T1000 (cell line): ENCODE results near the gene SIAE.
A peak's percentile ranks its signal among the peaks of the same experiment; 100 is the strongest.

Experiments
- DNase-seq: peaks from one replicate; lab custom pipeline; 2025; ENCODE audit warnings: mixed read lengths; lab: John Stamatoyannopoulos, UW

SIAE gene

GRCh38 chr11:124673333-124674167 lies at the start of gene SIAE, which contains the start of gene SPA17:
Gene SIAE (minus strand): TSS chr11:124673739. CDS start chr11:124673708, 31 bp downstream.
Gene SPA17 (plus strand): TSS chr11:124673904. CDS start chr11:124675265, 1,361 bp downstream.
- DNase-seq, result peak; percentile 76

DNA sequence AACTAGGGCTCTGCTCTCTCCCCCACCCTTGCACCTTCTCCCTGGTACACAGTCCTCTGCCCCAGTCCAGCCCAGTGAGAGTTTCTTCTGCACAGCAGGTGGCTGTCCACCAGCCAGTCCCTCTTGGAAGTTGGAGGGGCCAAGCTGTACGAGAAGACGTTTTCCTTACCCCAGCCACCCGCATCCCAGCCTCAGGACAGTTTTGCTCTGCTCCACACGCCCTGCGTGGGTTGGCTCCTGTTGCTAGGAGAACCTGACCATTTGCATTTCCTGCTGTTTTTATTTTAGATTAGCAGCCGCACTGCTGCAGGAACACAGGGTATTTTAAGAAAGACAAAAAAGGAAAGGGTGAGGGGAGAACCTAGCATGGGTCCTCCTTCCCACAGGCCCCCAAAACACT lies 48.6 kb upstream of the SIAE start:
- no peak for DNase-seq

GRCh38 chr11:124719534-124719933 lies 46.0 kb upstream of the SIAE start:
- no peak for DNase-seq

GRCh38 chr11:124718801-124719200 lies 45.3 kb upstream of the SIAE start:
- no peak for DNase-seq

GRCh38 chr11:124717786-124718651 lies 44.5 kb upstream of the SIAE start:
- peak; percentile 6 for DNase-seq

GRCh38 chr11:124717421-124717785 lies 43.9 kb upstream of the SIAE start:
- DNase-seq, result no peak

GRCh38 chr11:124716591-124716990 lies 43.1 kb upstream of the SIAE start:
- DNase-seq, result no peak

GRCh38 chr11:124712392-124712791 lies 38.9 kb upstream of the SIAE start:
- no peak for DNase-seq

DNA sequence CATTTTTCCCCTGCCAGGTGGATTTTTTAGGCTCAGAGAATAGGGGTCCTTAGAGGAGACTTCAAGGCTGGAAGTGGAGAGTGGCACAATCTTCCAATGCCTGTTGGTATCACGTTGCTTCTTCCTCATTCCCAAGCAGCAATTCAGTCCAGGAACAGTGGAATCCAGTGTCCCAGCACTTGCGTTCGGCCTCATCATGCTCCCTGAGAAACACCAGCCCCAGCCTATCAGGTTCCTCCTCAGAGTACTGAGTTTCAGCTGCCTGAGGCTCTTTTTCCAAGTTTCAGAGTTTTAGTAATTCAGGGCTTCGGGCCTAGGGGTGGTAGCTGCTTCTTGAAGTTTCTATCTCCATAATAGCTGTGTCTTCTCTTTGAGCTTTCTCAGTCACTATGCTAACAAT lies 34.3 kb upstream of the SIAE start:
- no peak for DNase-seq

DNA sequence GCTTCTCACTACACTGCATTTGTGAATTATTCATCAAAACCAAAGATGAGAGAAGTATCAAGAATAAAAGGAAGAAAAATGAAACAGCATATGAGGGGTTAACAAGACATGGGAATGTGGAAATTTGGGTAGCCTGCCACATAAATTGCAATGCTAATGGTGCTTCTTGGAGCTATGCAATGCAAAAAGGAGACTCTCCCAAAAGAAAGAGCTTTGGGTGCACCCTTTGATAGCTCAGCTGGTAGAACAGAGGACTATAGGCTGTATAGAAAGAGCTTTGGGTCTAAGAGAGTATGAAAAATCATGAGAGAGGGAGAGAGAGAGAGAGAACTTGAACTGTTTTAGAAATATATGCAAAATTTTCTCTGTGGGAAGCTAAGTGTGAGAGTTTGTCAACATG lies 26.5 kb upstream of the SIAE start:
- DNase-seq, result no peak

- DNase-seq, result no peak
Measured at GRCh38 chr11:124699547-124699946, 26.0 kb upstream of the SIAE start.

GRCh38 chr11:124693142-124693541 lies 19.6 kb upstream of the SIAE start:
- no peak for DNase-seq

DNA sequence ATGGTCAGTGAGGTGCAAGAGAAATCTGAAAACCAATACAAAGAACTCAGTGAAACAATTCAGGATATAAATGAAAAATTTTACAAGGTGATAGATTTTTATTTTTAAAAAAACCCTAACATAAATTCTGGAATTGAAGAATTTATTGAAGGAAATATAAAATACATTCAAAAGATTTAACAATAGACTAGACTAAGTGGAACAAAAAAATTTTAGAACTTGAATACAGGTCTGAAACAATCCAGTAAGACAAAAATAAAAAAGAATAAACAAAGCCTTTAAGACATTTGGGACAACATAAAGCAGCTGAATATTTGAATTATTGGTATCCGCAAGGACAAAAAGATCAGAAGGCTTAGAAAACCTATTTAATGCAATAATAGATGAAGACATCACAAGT lies 8.9 kb upstream of the SIAE start:
- DNase-seq, result no peak

- no peak for DNase-seq
Measured at GRCh38 chr11:124681421-124681820, 7.9 kb upstream of the SIAE start.

- DNase-seq, result no peak
Measured at GRCh38 chr11:124678416-124678815, 4.9 kb upstream of the SIAE start.

DNA sequence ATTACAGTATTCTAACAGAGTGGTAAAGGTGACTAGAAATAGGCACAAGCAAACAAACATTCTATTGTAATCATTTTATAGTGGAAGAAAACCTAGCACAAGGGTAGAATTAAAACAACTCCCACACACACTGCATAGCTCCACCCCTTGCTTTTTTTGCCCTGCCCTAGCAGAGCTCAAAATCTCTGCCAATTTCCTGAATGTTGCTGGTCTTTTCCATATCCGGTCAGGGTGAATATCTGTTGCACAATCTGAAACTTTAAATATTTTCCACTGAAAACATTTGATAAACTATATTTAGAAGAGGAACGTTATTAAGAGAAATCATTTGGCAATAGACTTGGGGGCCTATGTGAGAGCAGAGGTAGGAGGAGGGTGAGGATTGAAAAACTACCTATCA lies 2.8 kb upstream of the SIAE start:
- DNase-seq, result no peak

DNA sequence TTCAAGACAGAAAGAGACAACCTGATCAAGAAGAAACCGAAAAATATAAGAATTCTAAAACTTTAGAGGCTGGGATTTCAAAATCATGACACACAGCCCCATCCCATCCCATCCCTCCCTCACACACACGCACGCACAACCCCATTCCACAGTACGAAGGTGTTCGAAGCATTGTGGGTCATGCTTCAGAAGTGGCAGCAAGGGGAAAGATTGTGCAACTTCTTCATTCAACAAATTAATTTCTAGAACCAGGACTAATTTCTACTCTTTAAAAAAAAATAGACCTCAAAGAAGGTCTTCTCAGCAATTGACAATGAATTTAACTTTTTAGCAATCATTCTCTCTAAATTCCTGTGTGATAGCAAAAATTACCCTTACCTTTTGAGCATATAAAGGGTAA lies 1.0 kb upstream of the SIAE start:
- DNase-seq, result no peak

DNA sequence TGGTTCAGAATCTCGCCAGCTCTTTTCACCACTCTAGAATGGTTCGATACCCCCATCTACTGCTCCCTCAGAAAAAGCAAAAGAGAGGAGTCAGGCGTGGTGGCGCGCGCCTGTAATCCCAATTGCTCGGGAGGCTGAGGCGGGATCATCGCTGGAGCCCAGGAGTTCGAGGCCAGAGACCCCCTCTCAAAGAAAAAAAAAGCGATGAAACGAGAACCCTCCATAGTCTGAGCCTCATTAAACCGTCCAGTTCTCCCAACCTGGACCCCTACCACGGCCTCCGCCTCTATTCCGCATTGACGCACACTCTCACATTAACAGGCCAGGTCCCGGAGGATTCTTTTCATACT lies 604 bp upstream of the SIAE start:
- DNase-seq, result no peak

- no peak for DNase-seq
Measured at GRCh38 chr11:124672536-124673215, 863 bp downstream of the SIAE start.

- no peak for DNase-seq
Measured at GRCh38 chr11:124670732-124671131, 2.8 kb downstream of the SIAE start.

GRCh38 chr11:124669193-124669592 lies 4.3 kb downstream of the SIAE start:
- no peak for DNase-seq

- DNase-seq, result no peak
Measured at GRCh38 chr11:124667601-124668000, 5.9 kb downstream of the SIAE start.

- no peak for DNase-seq
Measured at GRCh38 chr11:124663861-124664260, 9.7 kb downstream of the SIAE start.
